Kidney (tissue), 14 donors: ENCODE measurements around the gene COQ10B. TPM values are rescaled to one million over a fixed set of nuclear protein-coding genes. Genes with fewer than 3 reads are reported as not detected.

Experiments
- DNase-seq, 5 donors: peaks; one replicate each; pipeline ENCODE4 v3.0.0-alpha.2; 2013 to 2020
- FAIRE-seq: peaks from 2 replicates; lab custom pipeline; 2012; peaks lifted over from hg19 to GRCh38; lab: Jason Lieb, UNC
- H3K27ac ChIP-seq, 2 donors: one replicate each; pipeline ENCODE4 v1.7.0; 2013; ENCODE audit warnings: low read depth in 2 of 2, low read length in 2 of 2, inconsistent platforms in 1 of 2
- H3K27me3 ChIP-seq: one replicate; pipeline ENCODE4 v1.7.1; 2013; ENCODE audit warnings: low read length, inconsistent platforms; ENCODE audit not compliant: control insufficient read depth, insufficient read depth
- H3K36me3 ChIP-seq, 3 donors: one replicate each; pipeline versions ENCODE4 v1.7.0 to v1.7.1; 2013; ENCODE audit warnings: low read length in 3 of 3, control low read depth in 1 of 3, inconsistent platforms in 1 of 3; ENCODE audit not compliant: insufficient read depth in 3 of 3, control insufficient read depth in 2 of 3
- H3K4me1 ChIP-seq, 3 donors: one replicate each; pipeline versions ENCODE4 v1.7.0 to v1.7.1; 2013; ENCODE audit warnings: low read length in 3 of 3, inconsistent platforms in 1 of 3, low read depth in 1 of 3; ENCODE audit not compliant: control insufficient read depth in 2 of 3, insufficient read depth in 2 of 3
- H3K4me3 ChIP-seq, 3 donors: one replicate each; pipeline versions ENCODE4 v1.7.0 to v1.8.1; 2013; ENCODE audit warnings: low read length in 3 of 3, control low read depth in 1 of 3, inconsistent platforms in 1 of 3
- H3K9ac ChIP-seq, 3 donors: one replicate each; pipeline versions ENCODE4 v1.7.0 to v1.7.1; 2013; ENCODE audit warnings: low read length in 3 of 3, control low read depth in 1 of 3, inconsistent platforms in 1 of 3
- H3K9me3 ChIP-seq, 3 donors: one replicate each; pipeline versions ENCODE4 v1.7.0 to v1.7.1; 2013; ENCODE audit warnings: low read length in 3 of 3, control low read depth in 1 of 3, inconsistent platforms in 1 of 3; ENCODE audit not compliant: control insufficient read depth in 2 of 3, insufficient read depth in 1 of 3
- CTCF ChIP-seq: IDR thresholded peaks from 3 replicates; pipeline ENCODE4 v1.5.1; 2012; ENCODE audit warnings: mild to moderate bottlenecking, moderate library complexity, borderline replicate concordance; ENCODE audit not compliant: insufficient read depth; ENCODE audit errors: extremely low read depth
- intact Hi-C: fragments of 100-400 bp; cut with DNase I; formaldehyde crosslinking; loops from one replicate; pipeline ENCODE4 v1.11.1; 2022
- polyA plus RNA-seq: library from polyadenylated mRNA; stranded (reverse); fragments of 350-450 nt; fragmentation: Illumina TruSeq; extraction: RNeasy Lipid Tissue Mini Kit (QIAGEN cat#74804); gene quantifications from one replicate; pipeline ENCODE4 v1.2.3, GENCODE V29; 2014; ENCODE audit warnings: low read depth, low replicate concordance; ENCODE audit not compliant: insufficient read depth
- total RNA-seq: library from RNA; stranded (reverse); fragmentation: NEBNext Ultra II Directional; extraction: Animal tissue kit (Norgen Biotek cat#: 25700); gene quantifications from one replicate; pipeline ENCODE4 v1.2.1, GENCODE V29; 2021
- donor health status: control.
- donor health status: control.
- donor health status: control.
- donor health status: control.
- donor health status: control.
- donor health status: DM: yes; HTN: yes; CAD: no.
- donor health status: Normal renal cell carcinoma (clear cell type).

Gene COQ10B
- total and polyA plus RNA-seq, 2 donors from 2014 or later: 28.6 to 31.2 TPM

GRCh38 chr2:197515739-197516392, 62.5 kb downstream of the COQ10B start, which contains the start of gene MOB4:
Gene MOB4, plus strand, starts transcription at chr2:197516066. Its CDS starts 21 bp downstream, at chr2:197516087.
- H3K4me3 ChIP-seq: peak within 1 kb of the TSS; percentile 61 to 90 (median 81)
- intact Hi-C loops: no loop called here
- H3K27me3 ChIP-seq: no peaks in the 10 kb centered on the region
- DNase-seq (peak; percentile 97 to 99 (median 97)), FAIRE-seq (no peak)
- H3K36me3 ChIP-seq: no peaks in the 10 kb centered on the region
- peaks cover 4 to 7% (median 5%) of the 10 kb centered on the region in 3 donors for H3K4me1 ChIP-seq
- H3K9me3 ChIP-seq: no peaks in the 10 kb centered on the region
- no peak for TF ChIP-seq CTCF
- peak within 1 kb of the TSS; percentile 78 to 92 for H3K27ac ChIP-seq
- H3K9ac ChIP-seq: peak within 1 kb of the TSS; percentile 75 to 96 (median 94)

- peak overlapping the region; percentile 75 to 91 (median 81) for H3K9ac ChIP-seq
- H3K27ac ChIP-seq: peak overlapping the region; percentile 78 to 92
- H3K36me3 ChIP-seq: no peaks in the 10 kb centered on the region
- TF ChIP-seq CTCF: no peak
- no peaks in the 10 kb centered on the region for H3K27me3 ChIP-seq
- DNase-seq (peak in 2 of 5 donors; percentile 54 to 62), FAIRE-seq (no peak)
- H3K4me3 ChIP-seq: peak overlapping the region; percentile 61 to 90 (median 81)
- no peaks in the 10 kb centered on the region for H3K9me3 ChIP-seq
- peaks cover 4 to 7% (median 5%) of the 10 kb centered on the region in 3 donors for H3K4me1 ChIP-seq
- intact Hi-C loops: no loop called here
Observed at GRCh38 chr2:197516393-197516761, 63.0 kb downstream of the COQ10B start.

GRCh38 chr2:197517150-197517549, 63.8 kb downstream of the COQ10B start:
- Histone ChIP-seq H3K4me3 (peak overlapping the region; percentile 12 to 90 (median 61)), H3K4me1 (peaks cover 4 to 7% (median 5%) of the 10 kb centered on the region in 3 donors), H3K27me3 (no peaks in the 10 kb centered on the region), H3K9ac (peak overlapping the region; percentile 75 to 91 (median 81)), H3K36me3 (no peaks in the 10 kb centered on the region), H3K9me3 (no peaks in the 10 kb centered on the region), H3K27ac (no peak overlapping the region)
- intact Hi-C loops: no loop called here
- DNase-seq (no peak), FAIRE-seq (no peak)
- TF ChIP-seq CTCF: no peak

Other genes with a start within 250 kb of the COQ10B start
- gene ANKRD44, start 142.8 kb upstream of the COQ10B start, total RNA-seq: 39.2 TPM
- 2.2 TPM for gene ANKRD44, start 142.8 kb upstream of the COQ10B start, polyA plus RNA-seq
- 244 TPM for gene SF3B1, start 18.5 kb upstream of the COQ10B start, total RNA-seq
- 185 TPM for gene SF3B1, start 18.5 kb upstream of the COQ10B start, polyA plus RNA-seq
- gene HSPD1, start 46.3 kb downstream of the COQ10B start, total RNA-seq: 157 TPM
- 390 TPM for gene HSPD1, start 46.3 kb downstream of the COQ10B start, polyA plus RNA-seq
- 78.1 TPM for gene HSPE1, start 46.8 kb downstream of the COQ10B start, total RNA-seq
- gene HSPE1, start 46.8 kb downstream of the COQ10B start, polyA plus RNA-seq: 427 TPM
- gene MOB4, start 62.5 kb downstream of the COQ10B start, total RNA-seq: 23.0 TPM
- 16.5 TPM for gene MOB4, start 62.5 kb downstream of the COQ10B start, polyA plus RNA-seq
- 4.0 TPM for gene RFTN2, start 222.0 kb downstream of the COQ10B start, total RNA-seq
- gene RFTN2, start 222.0 kb downstream of the COQ10B start, polyA plus RNA-seq: 1.4 TPM